OCI-LY3 (cell line): ENCODE measurements around the gene CEP70.

Source experiments
- H2AFZ ChIP-seq: fragments of 200-600, 300-600 bp; shearing (Covaris generic); 2 replicates; pipeline ENCODE4 v1.6.0; 2014; ENCODE audit warnings: antibody characterized with exemption, low read depth, low read length
- H3K27ac ChIP-seq: fragments of 200-600, 300-600 bp; sonication (generic); 2 replicates; pipeline ENCODE4 v1.5.1; 2014; ENCODE audit warnings: mild to moderate bottlenecking, low read length, moderate library complexity, mixed read lengths
- H3K27me3 ChIP-seq: fragments of 200-600, 300-600 bp; sonication (generic); 2 replicates; pipeline ENCODE4 v1.6.1; 2014; ENCODE audit warnings: low read depth, low read length, mixed read lengths
- H3K36me3 ChIP-seq: fragments of 200-600, 300-600 bp; sonication (generic); replicated peaks from 2 replicates; pipeline ENCODE3; 2014; ENCODE audit warnings: low read depth, low read length, mixed read lengths
- H3K4me1 ChIP-seq: fragments of 300-600, 200-600 bp; sonication (generic); 2 replicates; pipeline ENCODE4 v1.6.1; 2014; ENCODE audit warnings: low read length, mixed read lengths
- H3K4me2 ChIP-seq: fragments of 200-600, 300-600 bp; sonication (generic); 2 replicates; pipeline ENCODE4 v1.6.1; 2014; ENCODE audit warnings: low read length, mixed read lengths
- H3K4me3 ChIP-seq: fragments of 300-600, 200-600 bp; sonication (generic); 2 replicates; pipeline ENCODE4 v1.5.1; 2014; ENCODE audit warnings: antibody characterized with exemption, mild to moderate bottlenecking, low read length, moderate library complexity
- H3K79me2 ChIP-seq: fragments of 300-600, 200-600 bp; shearing (Covaris generic); 2 replicates; pipeline ENCODE4 v1.6.1; 2014; ENCODE audit warnings: mild to moderate bottlenecking, low read length, mixed read lengths
- H3K9ac ChIP-seq: fragments of 300-600, 200-600 bp; shearing (Covaris generic); 2 replicates; pipeline ENCODE4 v1.6.0; 2014; ENCODE audit warnings: mild to moderate bottlenecking, low read length, moderate library complexity
- H3K9me3 ChIP-seq: fragments of 200-600, 300-600 bp; shearing (Covaris generic); 2 replicates; pipeline ENCODE4 v1.6.1; 2014; ENCODE audit warnings: low read length, mixed read lengths; ENCODE audit not compliant: insufficient read depth
- H4K20me1 ChIP-seq: fragments of 200-600, 300-600 bp; sonication (generic); 2 replicates; pipeline ENCODE4 v1.6.1; 2016; ENCODE audit warnings: low read length, mixed read lengths; ENCODE audit not compliant: insufficient read depth
- CTCF ChIP-seq: fragments of 200-600, 300-600 bp; sonication (generic); IDR thresholded peaks from 2 replicates; pipeline ENCODE4 v1.5.1; 2014; ENCODE audit warnings: antibody characterized with exemption, low read length, low read depth
- EZH2phosphoT487 ChIP-seq: fragments of 200-600 bp; shearing (Covaris generic); IDR thresholded peaks from 2 replicates; pipeline ENCODE4 v1.6.1; 2018; ENCODE audit warnings: antibody characterized with exemption, mixed run types, low read depth

CEP70 gene

GRCh38 chr3:138638641-138639040, 44.6 kb upstream of the CEP70 start:
- peaks cover 12% of the 10 kb centered on the region for H3K4me1 ChIP-seq
- H4K20me1 ChIP-seq, result no peaks in the 10 kb centered on the region
- H3K79me2 ChIP-seq, result no peaks in the 10 kb centered on the region
- H3K4me2 ChIP-seq, result no peak overlapping the region
- no peak overlapping the region for H3K27ac ChIP-seq
- peaks cover 3% of the 10 kb centered on the region for H3K36me3 ChIP-seq
- H3K9me3 ChIP-seq, result no peaks in the 10 kb centered on the region
- H3K4me3 ChIP-seq, result no peak overlapping the region
- H2AFZ ChIP-seq, result no peak overlapping the region
- no peaks in the 10 kb centered on the region for H3K27me3 ChIP-seq
- TF ChIP-seq CTCF, result no peak
- TF ChIP-seq EZH2phosphoT487, result no peak
- no peak overlapping the region for H3K9ac ChIP-seq

- H3K36me3 ChIP-seq, result peaks cover 10% of the 10 kb centered on the region
- H3K9ac ChIP-seq, result no peak overlapping the region
- H3K4me3 ChIP-seq, result no peak overlapping the region
- H3K79me2 ChIP-seq, result no peaks in the 10 kb centered on the region
- no peak overlapping the region for H3K27ac ChIP-seq
- no peaks in the 10 kb centered on the region for H3K9me3 ChIP-seq
- TF ChIP-seq EZH2phosphoT487, result no peak
- no peak for TF ChIP-seq CTCF
- no peaks in the 10 kb centered on the region for H3K27me3 ChIP-seq
- H3K4me1 ChIP-seq, result no peaks in the 10 kb centered on the region
- no peak overlapping the region for H2AFZ ChIP-seq
- no peaks in the 10 kb centered on the region for H4K20me1 ChIP-seq
- no peak overlapping the region for H3K4me2 ChIP-seq
Observed at GRCh38 chr3:138629526-138629925, 35.5 kb upstream of the CEP70 start.

- H3K79me2 ChIP-seq, result no peaks in the 10 kb centered on the region
- TF ChIP-seq EZH2phosphoT487, result no peak
- no peak for TF ChIP-seq CTCF
- no peak overlapping the region for H2AFZ ChIP-seq
- no peaks in the 10 kb centered on the region for H3K27me3 ChIP-seq
- no peak overlapping the region for H3K27ac ChIP-seq
- H4K20me1 ChIP-seq, result no peaks in the 10 kb centered on the region
- no peak overlapping the region for H3K4me2 ChIP-seq
- H3K4me3 ChIP-seq, result no peak overlapping the region
- H3K4me1 ChIP-seq, result no peaks in the 10 kb centered on the region
- H3K36me3 ChIP-seq, result peaks cover 7% of the 10 kb centered on the region
- no peaks in the 10 kb centered on the region for H3K9me3 ChIP-seq
- no peak overlapping the region for H3K9ac ChIP-seq
Observed at GRCh38 chr3:138625707-138626365, 31.8 kb upstream of the CEP70 start.

GRCh38 chr3:138624518-138624917, 30.5 kb upstream of the CEP70 start:
- Histone ChIP-seq H3K27ac (no peak overlapping the region), H3K4me3 (no peak overlapping the region), H3K9me3 (no peaks in the 10 kb centered on the region), H2AFZ (no peak overlapping the region), H3K27me3 (no peaks in the 10 kb centered on the region), H4K20me1 (no peaks in the 10 kb centered on the region), H3K4me1 (no peaks in the 10 kb centered on the region), H3K9ac (no peak overlapping the region), H3K4me2 (no peak overlapping the region), H3K36me3 (peaks cover 4% of the 10 kb centered on the region), H3K79me2 (no peaks in the 10 kb centered on the region; the same call in 1 of the 2 replicates)
- TF ChIP-seq EZH2phosphoT487 (no peak), CTCF (no peak)
